Activated B cell treated with CpG ODN at 0.5 μM for 24 hours (primary cell): Measurements from ENCODE around the gene S1PR4. TPM values are rescaled to one million over a fixed set of nuclear protein-coding genes. Genes with fewer than 3 reads are reported as not detected.

Experiments
- ATAC-seq: fragments of 200-7000 bp; cut with Tn5 transposase; one replicate; pipeline ENCODE4 v1.10.0; 2021; ENCODE audit warnings: low read depth, mild to moderate bottlenecking, moderate library complexity
- CTCF ChIA-PET: fragments of 350-600 bp; sonication (Branson Sonifier 250); formaldehyde crosslinking; loops from one replicate; lab custom pipeline; 2021; ENCODE audit warnings: antibody characterized with exemption; lab: Charles Lee
- POLR2A ChIA-PET: fragments of 350-600 bp; sonication (Branson Sonifier 250); formaldehyde crosslinking; loops from one replicate; lab custom pipeline; 2021; ENCODE audit warnings: antibody characterized with exemption; lab: Charles Lee
- DNase-seq: peaks from one replicate; pipeline ENCODE4 v3.0.0; 2022
- H3K27ac Mint-ChIP-seq: one replicate; pipeline ENCODE4 v1.8.0; 2020; ENCODE audit warnings: mixed read lengths
- H3K27me3 Mint-ChIP-seq: one replicate; pipeline ENCODE4 v1.8.0; 2021; ENCODE audit warnings: mixed read lengths
- H3K36me3 Mint-ChIP-seq: one replicate; pipeline ENCODE4 v1.8.0; 2021; ENCODE audit warnings: low read depth, mixed read lengths
- H3K4me1 Mint-ChIP-seq: one replicate; pipeline ENCODE4 v1.8.0; 2021; ENCODE audit warnings: mixed read lengths
- H3K4me3 Mint-ChIP-seq: one replicate; pipeline ENCODE4 v1.8.0; 2020; ENCODE audit warnings: mild to moderate bottlenecking, mixed read lengths
- H3K9me3 Mint-ChIP-seq: one replicate; pipeline ENCODE4 v1.8.0; 2020; ENCODE audit warnings: mixed read lengths
- CTCF ChIP-seq: fragments of 200-600 bp; IDR thresholded peaks from one replicate; pipeline ENCODE4 v1.8.0; 2022; ENCODE audit warnings: antibody characterized with exemption, mild to moderate bottlenecking
- intact Hi-C: fragments of 100-400 bp; cut with micrococcal nuclease; formaldehyde crosslinking; loops from one replicate; pipeline ENCODE4 v1.15.1; 2024
- total RNA-seq: library from RNA; stranded (reverse); gene quantifications from 2 replicates; pipeline ENCODE4 v1.2.3, GENCODE V29; 2022

Gene S1PR4
- total RNA-seq, 1 donor from 2014 or later = 29.7 TPM

DNA sequence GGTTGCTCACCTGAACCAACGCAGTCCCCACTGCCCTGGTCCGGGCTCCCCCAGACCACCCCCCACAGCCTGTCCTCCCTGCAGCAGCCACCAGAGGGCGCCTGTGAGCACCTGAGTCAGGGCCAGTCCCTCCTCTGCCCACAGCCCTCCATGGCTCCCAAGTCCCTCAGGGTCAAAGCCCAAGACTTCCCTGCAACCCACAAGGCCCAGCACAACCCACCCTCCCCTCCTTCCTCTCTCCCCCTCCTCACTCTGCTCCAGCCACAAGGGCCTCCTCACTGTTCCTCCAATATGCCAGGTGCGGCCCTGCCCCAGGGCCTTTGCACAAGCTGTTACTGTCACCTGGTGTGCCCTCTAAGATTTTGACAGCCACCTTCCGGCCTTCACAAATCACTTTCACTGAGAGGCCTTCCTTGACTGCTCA, 31.9 kb upstream of the S1PR4 start:
- H3K9me3 Mint-ChIP-seq = no peaks in the 10 kb centered on the region
- no peak overlapping the region for H3K4me3 Mint-ChIP-seq
- H3K27ac Mint-ChIP-seq = no peak overlapping the region
- ATAC-seq (peak; percentile 55), DNase-seq (peak; percentile 65)
- POLR2A ChIA-PET = interaction anchor here (0.6 to 1.1 kb wide), 4 partner anchors 15 to 1150 kb away, joined by 3 to 5 read pairs (median 3); no protein-coding TSS in a partner anchor
- CTCF ChIA-PET = interaction anchor here (0.9 to 1.2 kb wide), 3 partner anchors 11 to 18 kb away, joined by 3 to 5 read pairs (median 5); no protein-coding TSS in a partner anchor
- intact Hi-C loops = loop anchor here (1.0 kb wide), 1 partner anchor 17 kb away; no protein-coding TSS in a partner anchor
- TF ChIP-seq CTCF = no peak
- H3K27me3 Mint-ChIP-seq = peaks cover 4% of the 10 kb centered on the region
- peaks cover 23% of the 10 kb centered on the region for H3K4me1 Mint-ChIP-seq
- no peaks in the 10 kb centered on the region for H3K36me3 Mint-ChIP-seq

DNA sequence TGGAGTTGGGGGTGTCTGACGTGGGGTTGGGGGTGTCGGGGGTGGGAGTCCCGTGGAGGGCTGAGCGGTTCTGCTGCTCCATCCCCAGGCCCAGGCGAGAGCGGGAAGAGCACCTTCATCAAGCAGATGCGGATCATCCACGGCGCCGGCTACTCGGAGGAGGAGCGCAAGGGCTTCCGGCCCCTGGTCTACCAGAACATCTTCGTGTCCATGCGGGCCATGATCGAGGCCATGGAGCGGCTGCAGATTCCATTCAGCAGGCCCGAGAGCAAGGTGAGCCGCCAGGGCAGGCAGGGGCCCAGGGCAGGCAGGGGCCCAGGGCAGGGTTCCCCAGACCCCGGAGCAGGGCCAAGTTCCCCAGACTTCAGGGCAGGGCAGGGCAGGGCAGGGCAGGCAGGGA, 30.1 kb upstream of the S1PR4 start:
- intact Hi-C loops = no loop called here
- ATAC-seq (no peak), DNase-seq (no peak)
- POLR2A ChIA-PET = no interaction called here
- H3K9me3 Mint-ChIP-seq = no peaks in the 10 kb centered on the region
- TF ChIP-seq CTCF = no peak
- no peak overlapping the region for H3K27ac Mint-ChIP-seq
- no peaks in the 10 kb centered on the region for H3K36me3 Mint-ChIP-seq
- H3K4me3 Mint-ChIP-seq = no peak overlapping the region
- H3K27me3 Mint-ChIP-seq = peaks cover 4% of the 10 kb centered on the region
- H3K4me1 Mint-ChIP-seq = peaks cover 15% of the 10 kb centered on the region
- CTCF ChIA-PET = no interaction called here

- no peak overlapping the region for H3K27ac Mint-ChIP-seq
- no peak for DNase-seq
- no peak overlapping the region for H3K4me3 Mint-ChIP-seq
- POLR2A ChIA-PET = no interaction called here
- H3K4me1 Mint-ChIP-seq = peaks cover 15% of the 10 kb centered on the region
- no peaks in the 10 kb centered on the region for H3K9me3 Mint-ChIP-seq
- CTCF ChIA-PET = no interaction called here
- ATAC-seq = no peak
- intact Hi-C loops = no loop called here
- no peaks in the 10 kb centered on the region for H3K36me3 Mint-ChIP-seq
- no peak for TF ChIP-seq CTCF
- peaks cover 4% of the 10 kb centered on the region for H3K27me3 Mint-ChIP-seq
Measured at GRCh38 chr19:3149089-3149488, 29.5 kb upstream of the S1PR4 start.

DNA sequence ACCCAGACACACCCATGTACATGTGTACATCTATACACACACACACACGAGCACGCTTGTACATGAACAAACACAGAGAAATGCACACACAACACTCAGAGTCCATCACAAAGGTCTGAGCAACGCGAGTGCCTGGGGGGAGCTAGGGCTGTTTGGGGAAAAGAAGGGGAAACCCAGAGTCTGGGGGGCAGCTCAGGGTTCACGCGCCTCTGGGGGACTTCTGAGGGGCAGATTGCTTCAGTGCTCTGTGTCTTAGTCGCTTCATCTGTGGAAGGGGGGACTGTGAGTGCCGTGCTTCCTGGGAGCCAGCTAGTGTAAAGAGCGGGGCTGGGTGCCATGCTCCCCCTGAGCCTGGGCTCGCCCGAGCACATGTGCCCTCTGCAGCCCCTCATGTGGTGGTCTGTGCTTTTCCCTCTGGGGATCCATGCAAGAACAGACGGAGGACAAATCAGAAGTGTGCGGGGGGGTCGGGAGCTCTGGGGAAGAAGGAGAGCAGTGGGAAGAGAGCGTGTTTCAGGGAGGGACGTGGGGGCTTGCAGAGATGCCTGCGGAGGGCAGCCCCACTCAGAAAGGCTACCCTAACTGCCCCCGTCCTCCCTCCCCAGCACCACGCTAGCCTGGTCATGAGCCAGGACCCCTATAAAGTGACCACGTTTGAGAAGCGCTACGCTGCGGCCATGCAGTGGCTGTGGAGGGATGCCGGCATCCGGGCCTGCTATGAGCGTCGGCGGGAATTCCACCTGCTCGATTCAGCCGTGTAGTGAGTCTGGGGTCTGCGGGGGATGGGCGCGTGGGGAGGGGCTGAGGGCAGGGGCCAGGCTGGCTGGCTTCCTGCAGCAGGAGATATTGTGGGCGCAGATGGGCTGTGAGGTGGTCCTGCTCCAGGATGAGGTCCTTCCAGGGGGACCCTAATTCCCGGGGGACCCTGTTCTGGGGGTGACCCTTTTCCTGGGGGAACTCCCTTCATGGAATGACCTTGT, 28.8 kb upstream of the S1PR4 start:
- CTCF ChIA-PET = no interaction called here
- no peak overlapping the region for H3K4me3 Mint-ChIP-seq
- no peak for TF ChIP-seq CTCF

More for the DNA sequence above, 28.8 kb upstream of the S1PR4 start:
- Mint-ChIP-seq H3K36me3 (no peaks in the 10 kb centered on the region), H3K27ac (peak overlapping the region; percentile 24), H3K9me3 (no peaks in the 10 kb centered on the region), H3K4me1 (peaks cover 15% of the 10 kb centered on the region), H3K27me3 (peaks cover 4% of the 10 kb centered on the region)
- DNase-seq = no peak
- intact Hi-C loops = no loop called here
- POLR2A ChIA-PET = interaction anchor here (0.6 kb wide), 1 partner anchor 60 kb away, joined by 5 read pairs; no protein-coding TSS in a partner anchor
- ATAC-seq = peak; percentile 69
